Spleen (tissue), 13 donors: ENCODE measurements around the gene KDM4D. TPM values are rescaled to one million over a fixed set of nuclear protein-coding genes. Genes with fewer than 3 reads are reported as not detected.

Experiments
- DNase-seq: peaks from one replicate; pipeline ENCODE4 v3.0.0-alpha.2; 2020
- H3K27ac ChIP-seq, 8 donors: fragments of 200-600 bp; sonication (generic) in 7 of 8; 1 replicate in 4 of 8; 2 replicates in 4 of 8; pipeline versions ENCODE4 v1.5.0 to v1.8.0; 2016 to 2021; ENCODE audit warnings: inconsistent platforms in 4 of 8, mild to moderate bottlenecking in 4 of 8, moderate library complexity in 1 of 8
- H3K27me3 ChIP-seq, 7 donors: fragments of 200-600 bp; sonication (generic) in 6 of 7; replicated peaks in 1 of 7; 1 replicate in 4 of 7; 2 replicates in 3 of 7; pipeline versions ENCODE4 v1.5.0 to v1.8.0; 2016 to 2021; ENCODE audit warnings: inconsistent platforms in 3 of 7, mild to moderate bottlenecking in 1 of 7
- H3K36me3 ChIP-seq, 6 donors: fragments of 200-600 bp; sonication (generic) in 5 of 6; 1 replicate in 4 of 6; 2 replicates in 2 of 6; pipeline versions ENCODE4 v1.5.0 to v1.8.0; 2016 to 2021; ENCODE audit warnings: inconsistent platforms in 2 of 6
- H3K4me1 ChIP-seq, 6 donors: fragments of 200-600 bp; sonication (generic) in 5 of 6; 1 replicate in 3 of 6; 2 replicates in 3 of 6; pipeline versions ENCODE4 v1.5.0 to v1.8.0; 2016 to 2021; ENCODE audit warnings: inconsistent platforms in 3 of 6
- H3K4me3 ChIP-seq, 8 donors: fragments of 200-600 bp; sonication (generic) in 7 of 8; 1 replicate in 4 of 8; 2 replicates in 4 of 8; pipeline versions ENCODE4 v1.5.0 to v1.8.0; 2016 to 2021; ENCODE audit warnings: inconsistent platforms in 4 of 8, mild to moderate bottlenecking in 4 of 8, moderate library complexity in 2 of 8
- H3K9me3 ChIP-seq, 8 donors: fragments of 200-600 bp; sonication (generic) in 7 of 8; 1 replicate in 4 of 8; 2 replicates in 4 of 8; pipeline versions ENCODE4 v1.5.0 to v1.8.0; 2016 to 2021; ENCODE audit warnings: inconsistent platforms in 4 of 8
- CTCF ChIP-seq, 11 experiments: fragments of 200-600 bp in 7 of 11; fragments of 450-650 bp in 4 of 11; sonication (generic) in 4 of 11; IDR thresholded peaks in 8 of 11; conservative IDR thresholded peaks in 3 of 11; 1 replicate in 7 of 11; 2 replicates in 4 of 11; pipeline versions ENCODE4 v1.4.0 to v1.8.0; 2016 to 2021; ENCODE audit warnings: antibody characterized with exemption in 11 of 11, inconsistent platforms in 4 of 11, mild to moderate bottlenecking in 1 of 11
- POLR2A ChIP-seq, 3 donors: fragments of 450-650 bp; IDR thresholded peaks; one replicate each; pipeline ENCODE4 v1.5.1; 2017; ENCODE audit warnings: antibody characterized with exemption in 3 of 3, mild to moderate bottlenecking in 1 of 3
- POLR2AphosphoS5 ChIP-seq, 3 donors: sonication (generic); formaldehyde crosslinking; IDR thresholded peaks; one replicate each; pipeline ENCODE4 v1.5.1; 2017; ENCODE audit warnings: antibody characterized with exemption in 3 of 3
- WGBS, 5 donors: extraction: QIAGEN DNeasy Blood & Tissue Kit in 3 of 5; methylation state at CpG; one replicate each; pipeline versions ENCODE4 v1.1.5 to v1.1.7; 2013 to 2018; 5-methylcytosine and 5-hydroxymethylcytosine counted together
- intact Hi-C: fragments of 100-400 bp; cut with DNase I; formaldehyde crosslinking; loops from one replicate; pipeline ENCODE4 v1.15.0; 2023; ENCODE audit warnings: low total_unique reads
- long read RNA-seq, 2 donors: transcript quantifications; one replicate each; lab custom pipeline, GENCODE V29; 2026
- polyA plus RNA-seq, 3 donors: library from polyadenylated mRNA; stranded (reverse); fragments of 200-250 nt; gene quantifications; one replicate each; pipeline ENCODE4 v1.2.1, GENCODE V29; 2013
- total RNA-seq, 7 donors: library from RNA; depleted of rRNA in 3 of 7; stranded (reverse); fragments of >200 nt in 3 of 7; fragmentation: NEBNext Ultra II Directional in 4 of 7; extraction: Animal tissue kit (Norgen Biotek cat#: 25700) in 4 of 7; gene quantifications; one replicate each; pipeline versions ENCODE4 v1.1.0 to v1.2.1, GENCODE V29; 2016 to 2021
- donor health status: healthy with polysubstance abuse.
- donor health status: DM: no; HTN: no; CAD: no; lungs with moderate emphysema.
- donor health status: DM: no; HTN: no; CAD: no.
- donor health status: Bipolar disorder and iron deficiency.
- donor health status: healthy.
- donor health status: DM: no; HTN: no; CAD: no.
- donor health status: DM: yes; HTN: yes; CAD: no.

Gene KDM4D
- 1 to 10 TPM in 6 of 7 donors, under 1 TPM in 1; 0.67 to 2.8 (median 1.1) TPM for total RNA-seq
- under 1 TPM; 0.39 to 0.64 (median 0.59) TPM for polyA plus RNA-seq
- long read RNA-seq, donor 1 = 0 reads
- long read RNA-seq, donor 2, partial matches to known transcripts = 0 of 1 reads
- long read RNA-seq, donor 2, other reads (novel, unspliced or antisense) = 0 of 1 reads

GRCh38 chr11:94973099-94973968 lies at the start of gene KDM4D, which contains the start of gene CWC15:
KDM4D (plus strand) TSS chr11:94973709; CDS start chr11:94997373, 23,664 bp downstream.
CWC15 (minus strand) TSS chr11:94973556; CDS start chr11:94972185, 1,371 bp downstream.
- Histone ChIP-seq H3K27ac (peak within 1 kb of the TSS; percentile 72 to 88 (median 86)), H3K9me3 (no peaks in the 10 kb centered on the region), H3K36me3 (peaks cover 6 to 39% (median 35%) of the 10 kb centered on the region in 6 donors), H3K27me3 (no peaks in the 10 kb centered on the region), H3K4me1 (peaks cover 10 to 40% (median 21%) of the 10 kb centered on the region in 6 donors), H3K4me3 (peak within 1 kb of the TSS; percentile 74 to 98 (median 88))
- peak in 2 of 11 experiments; percentile 8 to 20 for TF ChIP-seq CTCF (IDR thresholded peaks at IDR 0.05 in 8 of 11, conservative IDR thresholded peaks at IDR 0.05 in 3 of 11)
- TF ChIP-seq POLR2A (IDR thresholded peaks at IDR 0.05) = peak in 1 of 3 donors; percentile 2
- TF ChIP-seq POLR2AphosphoS5 (IDR thresholded peaks at IDR 0.05) = peak; percentile 90 to 93 (median 92)
- peak; percentile 98 for DNase-seq
- 0 to 1% (median 1%) methylated on average over 53 to 66 of the region's 66 CpGs for WGBS, 5 donors
- intact Hi-C loops = loop anchor here (10.0 kb wide), 1 partner anchor 91 kb away; the partner anchor contains the start of gene SRSF8

DNA sequence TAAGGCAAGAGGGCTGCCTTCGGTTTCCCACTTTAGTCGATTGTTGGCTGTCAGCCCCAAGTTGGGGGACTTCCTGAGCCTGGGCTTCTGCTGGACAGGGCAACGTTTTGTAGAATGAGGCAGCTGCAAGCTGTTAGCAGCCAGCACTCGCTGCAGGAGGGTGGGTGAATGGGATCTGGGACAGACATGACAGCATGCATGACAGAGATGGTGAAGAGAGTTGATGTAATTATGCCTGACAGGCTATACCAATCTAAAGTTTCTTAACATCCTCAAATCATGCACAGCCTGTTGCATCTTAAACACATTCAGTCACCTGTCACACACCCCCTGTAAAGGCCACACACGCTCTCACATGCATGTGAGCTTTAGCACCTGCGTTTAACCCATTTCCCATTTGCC lies 49.3 kb upstream of the KDM4D start:
- WGBS, 5 donors = 37 to 46% (median 43%) methylated on average over 6 of the region's 6 CpGs
- TF ChIP-seq POLR2AphosphoS5 (IDR thresholded peaks at IDR 0.05) (no peak), POLR2A (IDR thresholded peaks at IDR 0.05) (no peak), CTCF (IDR thresholded peaks at IDR 0.05 in 8 of 11, conservative IDR thresholded peaks at IDR 0.05 in 3 of 11) (no peak)
- intact Hi-C loops = no loop called here
- peaks cover 16 to 59% (median 40%) of the 10 kb centered on the region in 6 donors for H3K4me1 ChIP-seq
- H3K36me3 ChIP-seq = no peaks in the 10 kb centered on the region
- H3K4me3 ChIP-seq = no peak overlapping the region
- DNase-seq = no peak
- peak overlapping the region in 7 of 8 donors; percentile 21 to 81 (median 70) for H3K27ac ChIP-seq
- no peaks in the 10 kb centered on the region for H3K9me3 ChIP-seq
- H3K27me3 ChIP-seq = no peaks in the 10 kb centered on the region

- TF ChIP-seq POLR2A (IDR thresholded peaks at IDR 0.05) (no peak), CTCF (IDR thresholded peaks at IDR 0.05 in 8 of 11, conservative IDR thresholded peaks at IDR 0.05 in 3 of 11) (no peak), POLR2AphosphoS5 (IDR thresholded peaks at IDR 0.05) (no peak)
- no peaks in the 10 kb centered on the region for H3K27me3 ChIP-seq
- no peak for DNase-seq
- WGBS, 5 donors = 17 to 28% (median 19%) methylated on average over 5 of the region's 5 CpGs
- H3K36me3 ChIP-seq = no peaks in the 10 kb centered on the region
- no peak overlapping the region for H3K4me3 ChIP-seq
- peak overlapping the region; percentile 21 to 81 (median 68) for H3K27ac ChIP-seq
- no peaks in the 10 kb centered on the region for H3K9me3 ChIP-seq
- intact Hi-C loops = no loop called here
- peaks cover 16 to 59% (median 40%) of the 10 kb centered on the region in 6 donors for H3K4me1 ChIP-seq
Measured at GRCh38 chr11:94924612-94925011, 48.9 kb upstream of the KDM4D start.
